ENCODE measurements around the gene TBC1D10A. TPM values are rescaled to one million over a fixed set of nuclear protein-coding genes. Genes with fewer than 3 reads are reported as not detected.

TBC1D10A gene
- total and polyA plus RNA-seq, 7 donors = 2.2 to 4.8 (median 3.2) TPM

DNA sequence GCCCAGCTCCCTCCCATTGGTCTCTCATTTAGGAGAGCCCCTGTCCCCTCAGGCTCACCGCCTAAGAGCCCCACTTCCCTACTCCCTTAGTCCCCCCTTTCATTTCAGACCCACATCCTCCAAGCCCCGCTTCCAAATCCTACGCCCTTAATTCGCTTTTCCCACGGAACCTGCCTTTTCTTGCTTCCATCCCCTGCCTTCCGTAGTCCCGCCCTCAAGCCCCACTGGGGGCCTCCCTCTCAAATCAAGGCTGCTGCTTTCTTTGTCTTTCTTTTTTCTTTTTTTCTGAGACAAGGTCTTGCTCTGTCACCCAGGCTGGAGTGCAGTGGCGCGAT, 30.5 kb upstream of the TBC1D10A start:
- peak overlapping the region; percentile 83 for H3K4me3 ChIP-seq
- TF ChIP-seq, protein P1, sequence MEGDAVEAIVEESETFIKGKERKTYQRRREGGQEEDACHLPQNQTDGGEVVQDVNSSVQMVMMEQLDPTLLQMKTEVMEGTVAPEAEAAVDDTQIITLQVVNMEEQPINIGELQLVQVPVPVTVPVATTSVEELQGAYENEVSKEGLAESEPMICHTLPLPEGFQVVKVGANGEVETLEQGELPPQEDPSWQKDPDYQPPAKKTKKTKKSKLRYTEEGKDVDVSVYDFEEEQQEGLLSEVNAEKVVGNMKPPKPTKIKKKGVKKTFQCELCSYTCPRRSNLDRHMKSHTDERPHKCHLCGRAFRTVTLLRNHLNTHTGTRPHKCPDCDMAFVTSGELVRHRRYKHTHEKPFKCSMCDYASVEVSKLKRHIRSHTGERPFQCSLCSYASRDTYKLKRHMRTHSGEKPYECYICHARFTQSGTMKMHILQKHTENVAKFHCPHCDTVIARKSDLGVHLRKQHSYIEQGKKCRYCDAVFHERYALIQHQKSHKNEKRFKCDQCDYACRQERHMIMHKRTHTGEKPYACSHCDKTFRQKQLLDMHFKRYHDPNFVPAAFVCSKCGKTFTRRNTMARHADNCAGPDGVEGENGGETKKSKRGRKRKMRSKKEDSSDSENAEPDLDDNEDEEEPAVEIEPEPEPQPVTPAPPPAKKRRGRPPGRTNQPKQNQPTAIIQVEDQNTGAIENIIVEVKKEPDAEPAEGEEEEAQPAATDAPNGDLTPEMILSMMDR (IDR thresholded peaks at IDR 0.05) = no peak
- no peaks in the 10 kb centered on the region for H3K27me3 ChIP-seq (ENCODE audit: insufficient read depth in 3 of 3, low read length in 2 of 3)
- WGBS, 3 donors = 2 to 13% (median 3%) methylated on average over 9 of the region's 9 CpGs
- no peak for ATAC-seq
- peaks cover 25% of the 10 kb centered on the region for H3K4me1 ChIP-seq
- no peaks in the 10 kb centered on the region for H3K9me3 ChIP-seq
- peak overlapping the region; percentile 98 for H3K27ac ChIP-seq
- no peak for DNase-seq
- peaks cover 3 to 16% of the 10 kb centered on the region in 2 donors for H3K36me3 ChIP-seq (ENCODE audit: insufficient read depth in 1 of 2, low read depth in 1 of 2)
- intact Hi-C loops (cut with DNase I) = loop anchor here in 1 of 2 donors (10.0 kb wide), 1 partner anchor 68 kb away; the partner anchor contains the start of gene MTFP1

DNA sequence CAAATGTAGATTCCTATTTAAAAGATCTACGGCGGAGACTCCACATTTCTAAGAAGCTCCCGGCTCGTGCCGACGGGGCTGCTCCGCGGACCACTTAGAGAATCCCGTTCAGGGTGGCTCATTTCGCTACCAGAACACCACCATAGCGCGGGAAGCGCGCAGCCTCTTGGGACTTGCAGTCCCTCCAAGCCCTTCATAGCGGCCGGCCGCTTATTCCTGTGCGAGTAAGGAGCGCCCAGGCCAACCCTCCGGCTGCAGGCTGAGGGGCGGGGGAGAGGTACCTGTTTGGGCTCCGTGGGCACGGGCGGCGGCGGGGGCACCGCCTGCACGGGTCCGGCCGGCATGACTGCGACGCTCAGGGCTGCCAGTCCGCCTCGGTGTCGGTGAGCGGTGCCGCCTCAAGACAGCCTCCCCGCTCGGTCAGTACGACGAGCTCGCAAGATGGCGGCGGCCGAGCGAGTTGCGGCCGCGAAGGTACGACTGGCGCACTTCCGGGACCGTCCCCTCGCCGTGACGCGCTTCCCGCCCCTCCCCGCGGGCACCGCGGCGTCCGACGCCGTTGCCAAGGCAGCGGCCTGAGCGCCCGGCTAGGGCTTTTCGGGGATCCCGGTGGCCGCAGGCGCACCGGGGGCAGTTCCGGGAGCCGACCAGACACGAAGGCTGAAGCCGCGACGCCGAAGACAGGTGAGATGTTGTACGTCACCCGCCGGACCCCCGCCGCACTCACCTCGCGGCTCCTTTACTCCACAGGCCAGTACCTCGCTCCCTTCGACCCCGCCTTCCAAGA, 29.9 kb upstream of the TBC1D10A start, which contains the start of the genes CCDC157 and SF3A1:
TSS of gene CCDC157 (plus strand) at position 559 of the 787 bp plus-strand sequence. CDS start 8,994 bp downstream, outside the sequence.
TSS of gene SF3A1 (minus strand) at position 446 of the 787 bp plus-strand sequence. CDS start at position 344, 102 bp downstream.
- DNase-seq (peak; percentile 89 to 94), ATAC-seq (peak; percentile 98 to 99 (median 98))
- H3K9me3 ChIP-seq = no peaks in the 10 kb centered on the region
- no peaks in the 10 kb centered on the region for H3K27me3 ChIP-seq (ENCODE audit: insufficient read depth in 3 of 3, low read length in 2 of 3)
- peaks cover 3 to 22% of the 10 kb centered on the region in 2 donors for H3K36me3 ChIP-seq (ENCODE audit: insufficient read depth in 1 of 2, low read depth in 1 of 2)
- H3K4me1 ChIP-seq = peaks cover 25% of the 10 kb centered on the region
- intact Hi-C loops (cut with DNase I) = loop anchor here in 1 of 2 donors (1.0 to 10.0 kb wide), 2 partner anchors 68 kb away; partner anchors contain the start of gene MTFP1
- TF ChIP-seq, protein P1 (IDR thresholded peaks at IDR 0.05) = no peak
- peak within 1 kb of the TSS; percentile 98 for H3K27ac ChIP-seq
- 0 to 1% (median 0%) methylated on average over 64 to 91 of the region's 91 CpGs for WGBS, 3 donors
- peak within 1 kb of the TSS; percentile 83 for H3K4me3 ChIP-seq

DNA sequence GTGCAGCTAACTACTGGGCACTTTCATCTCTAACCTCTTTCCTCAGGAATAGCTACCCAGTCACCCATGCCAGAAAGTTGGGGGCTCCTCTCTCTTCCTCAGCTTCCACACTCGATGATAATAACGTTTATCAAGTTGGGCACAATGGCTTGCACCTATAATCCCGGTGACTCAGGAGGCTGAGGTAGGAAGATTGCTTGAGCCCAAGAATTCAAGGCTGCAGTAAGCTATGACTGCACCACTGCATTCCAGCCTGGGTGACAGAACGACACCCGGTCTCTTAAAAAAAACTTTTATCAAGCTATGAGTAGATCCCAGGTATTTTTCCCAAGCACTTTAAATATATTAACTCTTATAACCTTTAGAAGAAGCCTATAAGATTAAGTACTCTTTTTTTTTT, 27.9 kb upstream of the TBC1D10A start:
- Histone ChIP-seq H3K4me1 (peaks cover 25% of the 10 kb centered on the region), H3K36me3 (ENCODE audit: insufficient read depth in 1 of 2, low read depth in 1 of 2) (peaks cover 3 to 42% of the 10 kb centered on the region in 2 donors), H3K27me3 (ENCODE audit: insufficient read depth in 3 of 3, low read length in 2 of 3) (no peaks in the 10 kb centered on the region), H3K27ac (no peak overlapping the region), H3K9me3 (no peaks in the 10 kb centered on the region), H3K4me3 (peak overlapping the region; percentile 83)
- DNase-seq (no peak), ATAC-seq (no peak)
- TF ChIP-seq, protein P1 (IDR thresholded peaks at IDR 0.05) = no peak
- 59 to 65% (median 63%) methylated on average over 5 of the region's 5 CpGs for WGBS, 3 donors
- intact Hi-C loops (cut with DNase I) = loop anchor here in 1 of 2 donors (10.0 kb wide), 1 partner anchor 70 kb away; the partner anchor contains the start of gene MTFP1

DNA sequence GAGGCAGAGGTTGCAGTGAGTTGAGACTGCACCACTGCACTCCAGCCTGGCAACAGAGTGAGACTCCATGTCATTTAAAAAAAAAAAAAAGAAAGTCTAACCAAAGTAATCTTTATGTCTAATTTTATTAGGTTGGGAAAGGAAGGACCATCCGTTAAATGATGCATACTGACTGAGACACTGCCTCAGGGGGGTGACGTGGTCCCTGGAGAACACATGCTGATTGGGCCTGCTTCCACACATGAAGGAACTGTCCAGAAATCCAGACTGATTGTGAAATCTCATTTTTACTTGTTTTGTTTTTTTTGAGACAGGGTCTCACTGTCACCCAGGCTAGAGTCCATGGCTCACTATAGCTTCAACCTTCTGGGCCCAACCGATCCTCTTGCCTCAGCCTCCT, 24.5 kb upstream of the TBC1D10A start:
- Histone ChIP-seq H3K4me1 (peaks cover 30% of the 10 kb centered on the region), H3K36me3 (ENCODE audit: insufficient read depth in 1 of 2, low read depth in 1 of 2) (peaks cover 3 to 76% of the 10 kb centered on the region in 2 donors), H3K9me3 (no peaks in the 10 kb centered on the region), H3K4me3 (no peak overlapping the region), H3K27ac (no peak overlapping the region), H3K27me3 (ENCODE audit: insufficient read depth in 3 of 3, low read length in 2 of 3) (no peaks in the 10 kb centered on the region)
- 80 to 86% (median 83%) methylated on average over 3 of the region's 3 CpGs for WGBS, 3 donors
- TF ChIP-seq, protein P1 (IDR thresholded peaks at IDR 0.05) = no peak
- ATAC-seq (no peak), DNase-seq (no peak)
- intact Hi-C loops (cut with DNase I) = loop anchor here in 1 of 2 donors (10.0 kb wide), 1 partner anchor 74 kb away; the partner anchor contains the start of gene MTFP1
